Measurements from ENCODE around the gene APLP2. TPM values are rescaled to one million over a fixed set of nuclear protein-coding genes. Genes with fewer than 3 reads are reported as not detected.
"Not testable (repeated sequence)": the region's sequence is repeated elsewhere in the genome, so short reads cannot be mapped to it uniquely, and the experiment has no call there.

Gene APLP2
- total RNA-seq, 1 experiment from 2014 or later = 350 TPM

DNA sequence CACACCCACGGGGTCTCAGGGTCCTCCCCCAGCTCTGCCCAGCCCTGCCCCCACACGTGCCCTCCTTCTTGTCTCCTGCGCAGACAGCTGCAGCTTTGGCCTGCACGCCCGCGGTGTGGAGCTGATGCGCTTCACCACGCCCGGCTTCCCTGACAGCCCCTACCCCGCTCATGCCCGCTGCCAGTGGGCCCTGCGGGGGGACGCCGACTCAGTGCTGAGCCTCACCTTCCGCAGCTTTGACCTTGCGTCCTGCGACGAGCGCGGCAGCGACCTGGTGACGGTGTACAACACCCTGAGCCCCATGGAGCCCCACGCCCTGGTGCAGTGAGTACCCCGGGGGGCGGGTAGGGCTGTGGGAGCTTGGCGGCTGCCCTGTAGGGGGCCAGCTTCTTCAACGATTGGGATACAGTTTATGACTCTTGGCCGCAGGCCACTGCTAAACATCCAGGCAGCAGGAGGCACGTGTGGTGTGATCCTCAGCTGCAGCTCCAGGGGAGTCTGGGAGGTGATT is 120.7 kb downstream of the APLP2 start:
- Histone ChIP-seq H3K36me3 (ENCODE audit: low read depth) (no peaks in the 10 kb centered on the region; the same call in 1 of the 2 replicates), H4K20me1 (ENCODE audit: insufficient read depth) (peaks cover 10% of the 10 kb centered on the region), H3K4me2 (no peak overlapping the region), H3K9me3 (ENCODE audit: insufficient read depth, low read depth) (no peaks in the 10 kb centered on the region), H3F3A (ENCODE audit: insufficient read depth, low read depth) (0 out of 2 replicates have a peak, but pooled peaks cover 6% of the 10 kb centered on the region), H3K79me2 (ENCODE audit: low read depth) (peaks cover 24% of the 10 kb centered on the region), H3K4me3 (no peak overlapping the region), H3K27me3 (ENCODE audit: insufficient read depth, low read depth) (no peaks in the 10 kb centered on the region), H3K4me1 (replicated peaks; ENCODE audit: insufficient read depth) (no peaks in the 10 kb centered on the region), H3K27ac (no peak overlapping the region), H3K9me2 (ENCODE audit: insufficient read depth) (no peaks in the 10 kb centered on the region), H2AFZ (no peak overlapping the region)
- intact Hi-C loops (cut with micrococcal nuclease; ENCODE audit: unreplicated experiment) = no loop called here
- no peak for TF ChIP-seq EZH2 (IDR thresholded peaks at IDR 0.05; ENCODE audit: low read depth)
- TF ChIP-seq, protein P1, sequence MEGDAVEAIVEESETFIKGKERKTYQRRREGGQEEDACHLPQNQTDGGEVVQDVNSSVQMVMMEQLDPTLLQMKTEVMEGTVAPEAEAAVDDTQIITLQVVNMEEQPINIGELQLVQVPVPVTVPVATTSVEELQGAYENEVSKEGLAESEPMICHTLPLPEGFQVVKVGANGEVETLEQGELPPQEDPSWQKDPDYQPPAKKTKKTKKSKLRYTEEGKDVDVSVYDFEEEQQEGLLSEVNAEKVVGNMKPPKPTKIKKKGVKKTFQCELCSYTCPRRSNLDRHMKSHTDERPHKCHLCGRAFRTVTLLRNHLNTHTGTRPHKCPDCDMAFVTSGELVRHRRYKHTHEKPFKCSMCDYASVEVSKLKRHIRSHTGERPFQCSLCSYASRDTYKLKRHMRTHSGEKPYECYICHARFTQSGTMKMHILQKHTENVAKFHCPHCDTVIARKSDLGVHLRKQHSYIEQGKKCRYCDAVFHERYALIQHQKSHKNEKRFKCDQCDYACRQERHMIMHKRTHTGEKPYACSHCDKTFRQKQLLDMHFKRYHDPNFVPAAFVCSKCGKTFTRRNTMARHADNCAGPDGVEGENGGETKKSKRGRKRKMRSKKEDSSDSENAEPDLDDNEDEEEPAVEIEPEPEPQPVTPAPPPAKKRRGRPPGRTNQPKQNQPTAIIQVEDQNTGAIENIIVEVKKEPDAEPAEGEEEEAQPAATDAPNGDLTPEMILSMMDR (conservative IDR thresholded peaks at IDR 0.05) = no peak
- BruUV-seq (replicated peaks) = no TSS peak
- DNase-seq = no peak
- POLR2A ChIA-PET (ENCODE audit: unreplicated experiment) = no interaction called here
- CTCF ChIA-PET = no interaction called here

DNA sequence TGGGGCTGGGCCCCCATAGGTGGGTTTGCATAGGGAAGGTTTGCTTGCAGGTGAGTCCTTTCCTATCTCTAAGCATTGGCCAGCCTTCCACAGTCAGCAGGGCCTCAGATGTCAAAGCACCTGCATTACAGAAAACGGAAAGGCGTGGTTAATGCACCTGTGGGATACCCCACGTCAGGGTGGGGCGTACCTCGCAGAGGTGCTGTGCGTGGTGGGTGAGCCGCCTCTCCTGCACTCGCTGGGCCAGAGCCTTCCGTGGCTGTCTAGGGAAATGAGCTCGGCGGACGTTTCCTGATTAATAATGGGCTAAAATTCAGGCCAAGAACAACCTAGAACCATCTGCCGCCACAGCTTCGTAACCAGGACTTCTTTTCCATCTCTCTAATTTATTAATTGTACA is 122.2 kb downstream of the APLP2 start:
- BruUV-seq (replicated peaks) = no TSS peak

DNA sequence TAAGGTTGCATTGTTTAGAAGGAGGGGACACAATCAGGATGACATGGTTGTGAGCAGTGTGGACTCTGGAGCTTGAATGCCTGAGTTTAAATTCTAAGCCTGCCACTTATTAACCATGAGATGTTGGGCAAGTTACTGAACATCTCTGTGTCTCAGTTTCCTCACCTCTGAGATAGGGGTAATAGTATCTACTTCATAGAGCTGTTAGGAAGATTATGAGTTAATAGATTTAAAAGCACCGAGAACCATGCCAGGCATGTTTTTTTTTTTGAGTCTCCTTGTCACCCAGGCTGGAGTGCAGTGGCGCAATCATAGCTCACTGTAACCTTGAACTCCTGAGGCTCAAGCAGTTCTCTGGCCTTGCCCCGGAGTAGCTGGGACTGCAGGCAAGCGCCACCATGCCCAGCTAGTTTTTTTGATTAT is 123.2 kb downstream of the APLP2 start:
- Histone ChIP-seq H2AFZ (no peak overlapping the region), H3K4me3 (no peak overlapping the region), H3K79me2 (ENCODE audit: low read depth) (no peaks in the 10 kb centered on the region), H3K27me3 (ENCODE audit: insufficient read depth, low read depth) (no peaks in the 10 kb centered on the region), H3K27ac (no peak overlapping the region), H3F3A (ENCODE audit: insufficient read depth, low read depth) (no peaks in the 10 kb centered on the region), H3K9me3 (ENCODE audit: insufficient read depth, low read depth) (no peaks in the 10 kb centered on the region), H3K4me1 (replicated peaks; ENCODE audit: insufficient read depth) (no peaks in the 10 kb centered on the region), H4K20me1 (ENCODE audit: insufficient read depth) (no peaks in the 10 kb centered on the region; the same call in 1 of the 2 replicates), H3K9me2 (ENCODE audit: insufficient read depth) (no peaks in the 10 kb centered on the region), H3K4me2 (no peak overlapping the region), H3K36me3 (ENCODE audit: low read depth) (no peaks in the 10 kb centered on the region; the same call in 1 of the 2 replicates)
- TF ChIP-seq, protein P1 (conservative IDR thresholded peaks at IDR 0.05) = no peak
- TF ChIP-seq EZH2 (IDR thresholded peaks at IDR 0.05; ENCODE audit: low read depth) = no peak
- no TSS peak for BruUV-seq (replicated peaks)
- ChIA-PET CTCF (no interaction called here), POLR2A (ENCODE audit: unreplicated experiment) (no interaction called here)
- no peak for DNase-seq
- intact Hi-C loops (cut with micrococcal nuclease; ENCODE audit: unreplicated experiment) = no loop called here

More for the DNA sequence above, 122.2 kb downstream of the APLP2 start:
- H3K4me1 ChIP-seq (replicated peaks; ENCODE audit: insufficient read depth) = no peaks in the 10 kb centered on the region
- H3K9me2 ChIP-seq (ENCODE audit: insufficient read depth) = no peaks in the 10 kb centered on the region
- TF ChIP-seq, protein P1 (conservative IDR thresholded peaks at IDR 0.05) = no peak
- TF ChIP-seq EZH2 (IDR thresholded peaks at IDR 0.05; ENCODE audit: low read depth) = no peak
- no peaks in the 10 kb centered on the region for H3K27me3 ChIP-seq (ENCODE audit: insufficient read depth, low read depth)
- intact Hi-C loops (cut with micrococcal nuclease; ENCODE audit: unreplicated experiment) = no loop called here
- H3K4me3 ChIP-seq = no peak overlapping the region
- ChIA-PET CTCF (interaction anchor here (0.7 kb wide), 2 partner anchors 97 to 266 kb away, joined by 8 read pairs; no protein-coding TSS in a partner anchor), POLR2A (ENCODE audit: unreplicated experiment) (no interaction called here)
- peaks cover 9% of the 10 kb centered on the region for H3K79me2 ChIP-seq (ENCODE audit: low read depth)
- no peak overlapping the region for H3K27ac ChIP-seq
- H2AFZ ChIP-seq = no peak overlapping the region
- no peak for DNase-seq
- H3F3A ChIP-seq (ENCODE audit: insufficient read depth, low read depth) = no peaks in the 10 kb centered on the region
- H3K36me3 ChIP-seq (ENCODE audit: low read depth) = no peaks in the 10 kb centered on the region; the same call in 1 of the 2 replicates
- H3K4me2 ChIP-seq = no peak overlapping the region
- H3K9me3 ChIP-seq (ENCODE audit: insufficient read depth, low read depth) = no peaks in the 10 kb centered on the region
- H4K20me1 ChIP-seq (ENCODE audit: insufficient read depth) = peaks cover 9% of the 10 kb centered on the region

DNA sequence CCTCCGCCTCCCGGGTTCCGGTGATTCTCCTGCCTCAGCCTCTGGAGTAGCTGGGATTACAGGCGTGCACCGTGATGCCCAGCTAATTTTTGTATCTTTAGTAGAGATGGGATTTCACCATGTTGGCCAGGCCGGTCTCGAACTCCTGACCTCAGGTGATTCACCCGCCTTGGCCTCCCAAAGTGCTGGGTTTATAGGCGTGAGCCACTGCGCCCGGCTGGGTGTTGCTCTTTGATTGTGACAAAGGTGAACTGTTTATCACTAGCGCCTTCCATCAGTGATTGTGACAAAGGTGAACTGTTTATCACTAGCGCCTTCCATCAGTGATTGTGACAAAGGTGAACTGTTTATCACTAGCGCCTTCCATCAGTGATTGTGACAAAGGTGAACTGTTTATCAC is 123.9 kb downstream of the APLP2 start:
- H3F3A ChIP-seq (ENCODE audit: insufficient read depth, low read depth); H3K9me2 ChIP-seq (ENCODE audit: insufficient read depth); POLR2A ChIA-PET (ENCODE audit: unreplicated experiment); H3K27ac ChIP-seq; H3K27me3 ChIP-seq (ENCODE audit: insufficient read depth, low read depth); H2AFZ ChIP-seq; CTCF ChIA-PET; H3K36me3 ChIP-seq (ENCODE audit: low read depth); H3K79me2 ChIP-seq (ENCODE audit: low read depth); H3K4me2 ChIP-seq; H4K20me1 ChIP-seq (ENCODE audit: insufficient read depth); H3K4me3 ChIP-seq; H3K4me1 ChIP-seq (replicated peaks; ENCODE audit: insufficient read depth); DNase-seq; BruUV-seq (replicated peaks); H3K9me3 ChIP-seq (ENCODE audit: insufficient read depth, low read depth); intact Hi-C loops (cut with micrococcal nuclease; ENCODE audit: unreplicated experiment): not testable (repeated sequence)

All from PC-9 (cell line).